ENCODE measurements around the gene MAP4K3.
"Not testable (repeated sequence)": the region's sequence is repeated elsewhere in the genome, so short reads cannot be mapped to it uniquely, and the experiment has no call there.

Gene MAP4K3

DNA sequence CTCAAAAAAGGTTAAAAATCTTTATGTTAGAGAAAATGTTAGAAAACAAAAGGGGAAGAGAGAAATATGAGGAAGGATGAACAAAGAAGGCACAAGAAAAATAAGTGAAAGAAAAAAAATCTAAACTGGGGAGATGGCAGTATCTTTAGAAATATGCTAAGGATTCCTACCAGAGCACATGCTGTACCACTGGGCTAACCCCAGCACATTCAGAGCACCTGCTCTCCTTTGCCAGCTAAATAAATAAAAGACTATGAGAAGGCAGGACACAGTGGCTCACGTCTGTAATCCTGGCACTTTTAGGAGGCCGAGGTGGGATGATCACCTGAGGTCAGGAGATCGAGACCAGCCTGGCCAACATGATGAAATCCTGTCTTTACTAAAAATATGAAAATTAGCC, 101.2 kb downstream of the MAP4K3 start:
- in situ Hi-C loops (cut with HindIII; ENCODE audit: low pct_ligation_motif_present, low pct_unique_long_range_greater_than_20kb, low sequenced_read_pairs): no loop called here
- DNase-seq: no peak

DNA sequence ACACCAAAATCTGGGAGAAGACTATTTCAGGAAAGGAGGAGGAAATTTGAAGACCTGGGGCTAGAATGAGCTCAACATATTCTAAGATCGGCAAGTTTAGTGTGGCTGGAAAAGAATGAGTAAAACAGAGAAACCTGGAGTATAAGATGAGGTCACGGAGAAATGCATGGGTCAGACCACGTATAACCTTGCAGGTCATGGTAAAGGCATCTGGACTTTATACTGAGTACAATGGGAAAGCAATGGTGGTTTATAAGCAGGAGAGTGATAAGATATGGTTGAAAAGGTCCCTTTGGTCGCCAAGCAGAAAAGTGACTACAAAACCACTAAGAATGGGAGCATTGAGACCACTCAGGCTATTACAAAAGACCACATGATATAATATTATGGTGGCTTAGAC, 102.1 kb downstream of the MAP4K3 start:
- DNase-seq: no peak
- in situ Hi-C loops (cut with HindIII; ENCODE audit: low pct_ligation_motif_present, low pct_unique_long_range_greater_than_20kb, low sequenced_read_pairs): no loop called here

DNA sequence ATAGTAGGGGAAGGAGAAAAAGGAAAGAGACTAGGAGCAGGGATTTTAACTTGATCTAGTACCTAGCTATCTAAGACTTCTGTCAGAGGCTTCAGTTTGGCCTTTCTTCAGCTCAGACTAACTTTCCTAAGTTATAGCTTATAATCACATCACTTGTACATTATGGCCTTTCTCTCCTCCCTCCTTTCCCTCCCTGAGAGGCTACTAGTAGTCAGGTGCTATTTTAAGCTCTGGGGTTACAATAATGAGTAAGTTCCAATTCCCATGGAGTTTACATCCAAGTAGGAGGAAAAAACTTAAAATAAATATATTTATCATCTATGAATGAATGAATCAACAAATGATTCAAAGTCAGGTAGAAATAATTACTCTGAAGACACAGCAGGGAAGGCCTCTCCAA, 102.6 kb downstream of the MAP4K3 start:
- no peak for DNase-seq
- in situ Hi-C loops (cut with HindIII; ENCODE audit: low pct_ligation_motif_present, low pct_unique_long_range_greater_than_20kb, low sequenced_read_pairs): no loop called here

DNA sequence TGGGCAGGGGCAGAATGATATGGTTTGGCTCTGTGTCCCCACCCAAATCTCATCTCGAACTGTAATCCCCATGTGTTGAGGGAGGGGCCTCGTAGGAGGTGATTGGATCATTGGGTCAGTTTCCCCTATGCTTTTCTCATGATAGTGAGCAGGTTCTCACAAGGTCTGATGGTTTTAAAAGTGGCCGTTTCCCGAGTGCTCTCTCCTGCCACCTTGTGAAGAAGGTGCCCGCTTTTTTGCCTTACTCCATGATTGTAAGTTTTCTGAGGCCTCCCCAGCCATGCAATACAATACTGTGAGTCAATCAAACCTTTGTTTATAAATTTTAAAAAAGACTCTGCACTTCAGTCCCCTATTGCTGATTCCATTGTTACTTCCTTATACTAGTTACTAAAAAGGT, 110.4 kb downstream of the MAP4K3 start:
- no peak for DNase-seq
- in situ Hi-C loops (cut with HindIII; ENCODE audit: low pct_ligation_motif_present, low pct_unique_long_range_greater_than_20kb, low sequenced_read_pairs): no loop called here

DNA sequence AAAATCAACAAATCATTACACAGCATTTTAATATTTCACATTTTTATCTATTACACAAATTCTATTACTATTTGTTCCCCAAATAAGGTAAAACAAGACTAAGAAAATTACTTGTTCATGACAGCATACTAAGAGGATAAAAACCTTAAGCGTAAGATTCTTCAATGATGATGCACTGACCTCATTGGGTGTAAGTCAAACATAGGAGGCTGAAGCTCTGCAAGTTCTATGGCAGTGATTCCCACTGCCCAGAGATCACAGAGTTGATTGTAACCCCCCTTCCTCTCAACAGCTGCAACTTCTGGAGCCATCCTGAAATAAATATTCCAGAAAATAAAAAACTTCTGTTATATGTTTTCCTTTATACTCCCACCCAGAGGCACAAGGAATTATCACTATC, 111.1 kb downstream of the MAP4K3 start:
- in situ Hi-C loops (cut with HindIII; ENCODE audit: low pct_ligation_motif_present, low pct_unique_long_range_greater_than_20kb, low sequenced_read_pairs): no loop called here
- no peak for DNase-seq

DNA sequence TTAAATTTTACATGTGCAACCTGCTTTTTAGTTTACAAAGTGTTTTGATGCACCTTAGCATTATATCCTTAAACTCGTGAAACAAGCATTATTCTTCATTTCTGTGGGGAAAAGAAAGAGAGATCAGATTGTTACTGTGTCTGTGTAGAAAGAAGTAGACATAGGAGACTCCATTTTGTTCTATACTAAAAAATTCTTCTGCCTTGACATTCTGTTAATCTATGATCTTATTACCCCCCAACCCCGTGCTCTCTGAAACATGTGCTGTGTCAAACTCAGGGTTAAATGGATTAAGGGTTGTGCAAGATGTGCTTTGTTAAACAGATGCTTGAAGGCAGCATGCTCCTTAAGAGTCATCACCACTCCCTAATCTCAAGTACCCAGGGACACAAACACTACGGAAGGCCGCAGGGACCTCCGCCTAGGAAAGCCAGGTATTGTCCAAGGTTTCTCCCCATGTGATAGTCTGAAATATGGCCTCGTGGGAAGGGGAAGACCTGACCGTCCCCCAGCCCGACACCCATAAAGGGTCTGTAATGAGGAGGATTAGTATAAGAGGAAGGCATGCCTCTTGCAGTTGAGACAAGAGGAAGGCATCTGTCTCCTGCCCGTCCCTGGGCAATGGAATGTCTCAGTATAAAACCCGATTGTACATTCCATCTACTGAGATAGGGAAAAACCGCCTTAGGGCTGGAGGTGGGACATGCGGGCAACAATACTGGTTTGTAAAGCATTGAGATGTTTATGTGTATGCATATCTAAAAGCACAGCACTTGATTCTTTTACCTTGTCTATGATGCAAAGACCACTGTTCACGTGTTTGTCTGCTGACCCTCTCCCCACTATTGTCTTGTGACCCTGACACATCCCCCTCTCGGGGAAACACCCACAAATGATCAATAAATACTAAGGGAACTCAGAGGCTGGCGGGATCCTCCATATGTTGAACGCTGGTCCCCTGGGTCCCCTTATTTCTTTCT, 115.7 kb downstream of the MAP4K3 start:
- in situ Hi-C loops (cut with HindIII; ENCODE audit: low pct_ligation_motif_present, low pct_unique_long_range_greater_than_20kb, low sequenced_read_pairs); DNase-seq: not testable (repeated sequence)

DNA sequence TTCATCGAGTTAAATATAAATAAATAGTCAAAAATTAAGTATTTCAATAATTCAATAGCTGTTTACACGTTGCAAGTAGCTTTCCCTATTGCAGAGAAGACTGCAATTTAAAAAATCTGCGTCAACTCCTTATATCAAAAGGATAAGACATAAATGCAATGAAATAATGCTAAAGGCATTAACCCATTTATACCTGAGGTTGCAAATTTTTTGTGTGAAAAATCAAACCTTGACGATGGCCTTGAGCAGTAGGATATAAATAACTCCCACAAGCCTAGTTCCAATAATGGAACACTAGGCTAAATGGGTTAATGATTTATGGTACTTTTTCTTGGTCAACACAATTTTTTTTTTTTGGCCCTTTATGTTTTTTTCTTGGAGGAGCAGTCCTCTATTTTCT, 116.9 kb downstream of the MAP4K3 start:
- in situ Hi-C loops (cut with HindIII; ENCODE audit: low pct_ligation_motif_present, low pct_unique_long_range_greater_than_20kb, low sequenced_read_pairs): no loop called here
- no peak for DNase-seq

DNA sequence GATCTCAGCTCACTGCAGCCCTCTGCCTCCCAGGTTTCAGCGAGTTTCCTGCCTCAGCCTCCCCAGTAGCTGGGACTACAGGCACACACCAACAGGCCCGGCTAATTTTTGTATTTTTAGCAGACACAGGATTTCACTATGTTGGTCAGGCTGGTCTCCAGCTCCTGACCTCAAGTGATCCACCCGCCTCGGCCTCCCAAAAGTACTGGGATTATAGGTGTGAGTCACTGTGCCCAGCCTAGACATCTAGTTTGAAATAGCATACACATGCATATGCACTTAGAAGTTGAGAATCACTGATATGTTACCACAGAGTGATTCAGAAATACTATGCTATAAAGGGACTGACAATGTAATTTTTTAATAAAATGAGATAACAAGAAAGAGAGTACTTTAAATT, 123.5 kb downstream of the MAP4K3 start:
- in situ Hi-C loops (cut with HindIII; ENCODE audit: low pct_ligation_motif_present, low pct_unique_long_range_greater_than_20kb, low sequenced_read_pairs): no loop called here

DNA sequence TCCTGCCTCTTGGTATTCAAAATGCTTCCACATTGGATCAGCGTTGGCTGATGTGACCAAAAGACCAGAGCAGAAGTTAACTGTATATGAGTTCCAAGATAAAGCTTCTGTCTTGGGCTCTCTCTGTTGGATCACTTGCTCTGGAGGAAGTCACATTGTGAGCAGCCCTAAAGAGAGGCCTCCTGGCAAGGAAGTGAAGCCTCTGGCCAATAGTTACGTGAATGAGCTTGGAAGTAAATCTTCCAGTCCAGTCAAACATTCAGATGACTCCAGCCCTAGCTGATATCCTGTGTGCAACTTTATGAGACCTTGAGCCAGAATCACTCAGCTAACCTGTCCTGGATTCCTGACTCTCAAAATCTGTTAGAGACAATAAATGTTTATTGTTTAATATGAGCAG, 125.6 kb downstream of the MAP4K3 start:
- DNase-seq: no peak
- in situ Hi-C loops (cut with HindIII; ENCODE audit: low pct_ligation_motif_present, low pct_unique_long_range_greater_than_20kb, low sequenced_read_pairs): no loop called here

More for the DNA sequence above, 123.5 kb downstream of the MAP4K3 start:
- DNase-seq: no peak

DNA sequence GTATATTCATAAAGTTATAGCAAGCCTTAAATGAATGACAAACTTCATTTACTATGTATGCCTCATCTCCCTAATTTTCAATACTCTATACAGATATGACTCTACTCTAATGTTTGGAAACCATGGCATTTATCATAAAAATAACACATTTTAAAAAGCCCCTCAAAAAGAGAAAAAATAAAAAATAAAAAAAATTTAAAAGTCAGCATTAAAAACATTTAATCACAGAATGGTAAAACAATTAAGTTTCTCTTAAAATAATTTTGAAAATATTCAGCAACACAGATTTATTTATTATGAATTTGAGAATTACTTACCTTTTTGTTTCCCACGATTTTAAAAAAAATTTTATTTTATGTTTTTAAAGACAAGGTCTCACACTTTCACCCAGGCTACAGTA, 128.3 kb downstream of the MAP4K3 start:
- in situ Hi-C loops (cut with HindIII; ENCODE audit: low pct_ligation_motif_present, low pct_unique_long_range_greater_than_20kb, low sequenced_read_pairs): no loop called here
- DNase-seq: no peak

DNA sequence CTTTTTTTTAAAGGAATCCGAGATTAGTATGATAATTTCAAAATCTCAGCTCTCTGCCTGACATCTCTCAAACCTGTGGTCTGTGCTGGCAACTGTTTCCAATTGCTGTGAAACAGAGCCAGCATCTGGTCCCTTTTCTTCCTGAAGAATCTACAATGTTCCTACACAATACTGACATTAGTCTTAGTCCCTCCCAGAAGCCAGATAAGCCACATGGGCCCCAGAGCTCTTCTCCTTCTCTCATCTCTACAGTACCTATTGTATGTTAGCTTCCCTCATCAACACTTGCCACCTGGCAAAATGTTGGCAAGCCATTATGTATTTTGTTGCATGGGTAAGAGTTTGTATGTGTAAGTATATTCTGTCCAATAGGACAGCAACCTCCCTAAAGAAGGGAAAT, 130.5 kb downstream of the MAP4K3 start:
- no peak for DNase-seq
- in situ Hi-C loops (cut with HindIII; ENCODE audit: low pct_ligation_motif_present, low pct_unique_long_range_greater_than_20kb, low sequenced_read_pairs): no loop called here

DNA sequence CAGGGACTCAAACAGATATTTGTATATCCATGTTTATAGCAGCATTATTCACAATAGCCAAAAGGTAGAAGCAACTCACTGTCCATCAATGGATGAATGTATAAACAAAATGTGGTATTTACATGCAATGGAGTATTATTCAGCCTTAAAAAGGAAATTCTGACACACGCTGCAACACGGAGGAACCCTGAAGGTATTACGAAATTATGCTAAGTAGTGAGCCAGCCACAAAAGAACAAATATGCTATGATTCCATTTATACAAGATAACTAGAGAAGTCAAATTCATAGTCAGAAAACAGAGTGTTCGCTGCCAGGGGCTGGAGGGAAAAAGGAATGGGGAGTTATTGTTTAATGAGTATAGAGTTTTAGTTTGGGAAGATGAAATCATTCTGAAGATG, 132.4 kb downstream of the MAP4K3 start:
- no peak for DNase-seq
- in situ Hi-C loops (cut with HindIII; ENCODE audit: low pct_ligation_motif_present, low pct_unique_long_range_greater_than_20kb, low sequenced_read_pairs): no loop called here

DNA sequence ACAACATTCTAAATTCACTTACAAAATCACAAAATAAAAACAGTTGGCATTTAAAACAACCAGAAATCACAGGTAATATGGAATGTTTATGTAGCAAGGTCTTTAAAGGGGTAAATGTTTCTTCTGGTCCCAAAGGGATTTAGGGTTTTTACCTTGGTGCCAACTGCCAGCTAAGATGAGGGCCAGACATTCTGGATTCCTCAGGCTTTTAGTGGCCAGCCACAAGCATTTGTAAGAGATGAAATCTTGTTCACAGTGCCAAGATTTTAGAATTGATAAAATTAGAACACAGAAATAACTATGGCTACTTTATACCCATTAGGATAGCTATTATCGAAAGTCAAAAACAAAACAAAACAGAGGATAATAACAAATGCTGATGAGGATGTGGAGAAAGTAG, 132.9 kb downstream of the MAP4K3 start:
- in situ Hi-C loops (cut with HindIII; ENCODE audit: low pct_ligation_motif_present, low pct_unique_long_range_greater_than_20kb, low sequenced_read_pairs): no loop called here
- DNase-seq: no peak

DNA sequence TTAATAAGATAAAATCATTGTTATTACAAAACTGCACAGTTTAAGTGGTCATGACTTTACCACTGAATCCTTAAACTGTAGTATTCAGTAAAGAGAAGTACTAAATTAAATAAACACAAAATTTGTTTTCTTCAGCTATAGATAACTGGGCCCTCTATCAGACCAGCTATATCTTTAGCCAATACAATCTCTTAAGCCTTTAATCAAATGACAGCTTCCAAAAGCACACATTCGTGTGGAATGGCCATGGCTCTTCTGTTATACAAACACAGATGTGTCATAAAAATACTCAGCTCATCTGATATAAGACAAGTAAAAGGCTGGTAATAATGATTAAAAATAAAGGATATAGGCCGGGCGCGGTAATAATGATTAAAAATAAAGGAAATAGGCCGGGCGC, 135.7 kb downstream of the MAP4K3 start:
- DNase-seq: no peak
- in situ Hi-C loops (cut with HindIII; ENCODE audit: low pct_ligation_motif_present, low pct_unique_long_range_greater_than_20kb, low sequenced_read_pairs): no loop called here

DNA sequence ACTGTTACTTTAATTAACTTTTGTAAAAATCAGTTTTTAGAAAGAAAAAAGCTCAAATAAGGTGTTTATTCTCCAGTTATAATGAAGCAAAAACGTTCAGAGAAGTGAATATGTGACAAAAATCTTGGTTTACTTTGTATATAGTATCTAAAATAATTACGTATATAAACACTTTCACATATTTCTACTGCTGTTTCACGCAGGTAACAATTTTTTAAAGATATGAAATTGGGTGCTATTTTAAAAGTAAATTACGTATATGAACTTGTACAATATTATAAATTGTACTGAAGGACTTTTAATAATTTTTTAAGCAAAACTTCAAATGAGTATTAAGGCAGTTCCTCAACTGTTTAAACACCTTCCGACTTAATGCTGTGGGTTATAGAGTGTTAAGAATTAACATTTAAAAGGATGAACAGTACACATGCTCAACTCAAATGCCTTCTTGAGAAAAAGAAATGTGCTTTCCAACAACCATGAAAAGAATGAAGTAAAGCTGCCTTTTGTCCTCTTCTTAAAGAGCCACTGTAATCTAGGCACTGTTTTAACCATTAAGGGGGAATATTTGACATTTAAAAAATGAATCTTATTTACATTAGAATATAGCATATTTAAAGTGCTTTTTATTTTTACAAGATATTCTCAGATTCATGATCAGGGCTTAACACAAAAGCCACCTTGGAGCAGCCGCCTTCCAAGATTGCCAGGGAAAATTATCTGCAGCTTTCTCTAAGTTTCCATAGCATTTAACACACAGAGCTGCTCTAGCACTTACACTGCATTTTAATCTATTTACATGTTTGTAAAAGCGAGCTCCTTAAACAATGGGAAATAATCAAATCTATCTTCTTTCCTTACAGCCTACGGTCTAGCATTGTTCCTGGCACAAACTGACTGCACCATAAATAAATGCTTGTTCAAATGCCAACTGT, 136.8 kb downstream of the MAP4K3 start:
- in situ Hi-C loops (cut with HindIII; ENCODE audit: low pct_ligation_motif_present, low pct_unique_long_range_greater_than_20kb, low sequenced_read_pairs): no loop called here
- DNase-seq: no peak

DNA sequence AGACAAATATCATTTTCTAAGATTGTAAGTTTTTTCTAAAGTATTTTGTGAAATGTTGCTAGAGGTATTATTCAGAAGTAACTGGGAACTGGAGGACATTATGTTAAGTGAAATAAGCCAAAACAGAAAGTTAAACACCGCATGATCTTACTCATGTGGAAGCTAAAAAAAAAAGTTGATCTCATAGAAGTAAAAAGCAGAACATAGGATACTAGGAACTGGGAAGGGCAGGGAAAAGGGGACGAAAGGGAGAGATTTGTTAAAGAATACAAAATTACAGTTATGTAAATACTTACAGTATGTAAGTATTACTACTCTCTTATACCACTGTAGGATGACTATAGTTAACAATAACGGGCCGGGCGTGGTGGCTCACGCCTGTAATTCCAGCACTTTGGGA, 146.7 kb downstream of the MAP4K3 start:
- in situ Hi-C loops (cut with HindIII; ENCODE audit: low pct_ligation_motif_present, low pct_unique_long_range_greater_than_20kb, low sequenced_read_pairs): no loop called here
- no peak for DNase-seq

DNA sequence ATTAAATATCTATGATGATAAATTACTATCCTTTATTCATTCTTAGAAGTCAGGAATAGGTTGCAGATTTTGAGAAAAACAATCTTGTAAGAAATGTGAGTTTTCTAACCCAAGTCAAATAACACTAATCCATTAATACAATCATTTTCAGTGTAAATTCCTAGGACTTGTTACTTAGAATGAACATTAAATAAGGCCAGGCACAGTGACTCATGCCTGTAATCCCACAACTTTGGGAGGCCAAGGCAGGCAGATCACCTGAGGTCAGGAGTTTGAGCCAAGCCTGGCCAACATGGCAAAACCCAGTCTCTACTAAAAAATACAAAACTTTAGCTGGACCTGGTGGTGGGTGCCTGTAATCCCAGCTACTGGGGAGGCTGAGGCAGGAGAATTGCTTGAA, 147.5 kb downstream of the MAP4K3 start:
- in situ Hi-C loops (cut with HindIII; ENCODE audit: low pct_ligation_motif_present, low pct_unique_long_range_greater_than_20kb, low sequenced_read_pairs): no loop called here
- DNase-seq: no peak

DNA sequence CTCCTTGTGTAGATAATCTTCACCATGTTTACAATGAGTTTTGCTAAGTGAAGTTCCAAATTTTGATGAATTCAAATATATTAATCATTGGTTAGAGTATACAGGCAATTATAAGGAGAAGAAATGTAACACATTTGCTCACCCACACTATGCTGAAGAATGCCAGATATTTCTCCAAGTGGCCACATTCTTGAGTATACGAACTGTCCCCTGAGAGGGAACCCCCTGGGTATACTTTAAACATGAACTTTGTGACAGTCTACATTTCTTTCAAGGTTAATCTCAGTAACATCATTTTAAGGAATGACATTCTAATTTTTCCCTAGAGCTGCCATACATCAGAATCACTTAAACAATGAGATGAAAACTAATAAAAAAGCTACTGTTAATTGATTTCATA, 153.5 kb downstream of the MAP4K3 start:
- in situ Hi-C loops (cut with HindIII; ENCODE audit: low pct_ligation_motif_present, low pct_unique_long_range_greater_than_20kb, low sequenced_read_pairs): no loop called here
- no peak for DNase-seq

DNA sequence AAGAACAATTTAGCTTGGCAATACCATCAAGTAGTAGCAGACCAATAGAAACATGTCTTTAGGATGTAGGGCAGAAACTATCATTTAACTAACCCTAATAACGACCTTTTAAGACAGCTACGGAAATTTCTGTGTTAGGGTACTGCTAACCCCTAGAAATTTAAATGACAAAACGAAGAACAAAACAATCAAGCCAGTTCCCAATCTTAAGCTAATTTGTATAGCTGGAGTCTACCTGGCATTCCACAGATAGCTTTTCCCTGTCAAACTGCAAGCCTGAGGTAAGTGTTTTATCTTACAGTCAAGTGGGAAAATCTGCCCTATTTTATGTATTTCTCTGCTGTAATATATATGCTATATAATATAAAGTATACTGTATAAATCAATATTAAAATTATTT, 155.7 kb downstream of the MAP4K3 start:
- DNase-seq: no peak
- in situ Hi-C loops (cut with HindIII; ENCODE audit: low pct_ligation_motif_present, low pct_unique_long_range_greater_than_20kb, low sequenced_read_pairs): no loop called here

All from ACHN (cell line).